Activated CD8-positive, alpha-beta memory T cell treated with anti-CD3 and anti-CD28 coated beads for 4 hours (primary cell): Measurements from ENCODE around the gene ANKS1B.

ENCODE experiments used
- DNase-seq, 2 donors: peaks; one replicate each; pipeline ENCODE4 v3.0.0-alpha.2; 2020; ENCODE audit warnings: low read depth in 2 of 2

The ANKS1B gene

GRCh38 chr12:99195474-99195873 lies 789.3 kb downstream of the ANKS1B start:
- no peak for DNase-seq

GRCh38 chr12:99192489-99192888 lies 792.2 kb downstream of the ANKS1B start:
- DNase-seq = no peak

- DNase-seq = no peak
These were observed 807.9 kb downstream of the ANKS1B start for GRCh38 chr12:99176871-99177270.

GRCh38 chr12:99170461-99170860 lies 814.3 kb downstream of the ANKS1B start:
- no peak for DNase-seq

GRCh38 chr12:99170037-99170436 lies 814.7 kb downstream of the ANKS1B start:
- DNase-seq = no peak

- no peak for DNase-seq
These were observed 826.8 kb downstream of the ANKS1B start for GRCh38 chr12:99157946-99158345.

- DNase-seq = no peak
These were observed 829.8 kb downstream of the ANKS1B start for GRCh38 chr12:99154983-99155336.

GRCh38 chr12:99154216-99154982 lies 830.3 kb downstream of the ANKS1B start:
- DNase-seq = no peak

GRCh38 chr12:99153293-99153692 lies 831.4 kb downstream of the ANKS1B start:
- DNase-seq = no peak

- DNase-seq = no peak
These were observed 832.4 kb downstream of the ANKS1B start for GRCh38 chr12:99152337-99152736.

GRCh38 chr12:99151744-99152143 lies 833.0 kb downstream of the ANKS1B start:
- DNase-seq = no peak

GRCh38 chr12:99147130-99147529 lies 837.6 kb downstream of the ANKS1B start:
- no peak for DNase-seq

GRCh38 chr12:99146730-99147129 lies 838.0 kb downstream of the ANKS1B start:
- no peak for DNase-seq

- no peak for DNase-seq
These were observed 838.6 kb downstream of the ANKS1B start for GRCh38 chr12:99146185-99146584.

GRCh38 chr12:99142651-99143050 lies 842.1 kb downstream of the ANKS1B start:
- no peak for DNase-seq

- no peak for DNase-seq
These were observed 844.6 kb downstream of the ANKS1B start for GRCh38 chr12:99140017-99140720.

GRCh38 chr12:99138393-99138792 lies 846.3 kb downstream of the ANKS1B start:
- DNase-seq = no peak

GRCh38 chr12:99137124-99137855 lies 847.4 kb downstream of the ANKS1B start:
- no peak for DNase-seq

GRCh38 chr12:99136516-99136915 lies 848.2 kb downstream of the ANKS1B start:
- no peak for DNase-seq

GRCh38 chr12:99135376-99135775 lies 849.4 kb downstream of the ANKS1B start:
- no peak for DNase-seq

- DNase-seq = no peak
These were observed 851.3 kb downstream of the ANKS1B start for GRCh38 chr12:99133401-99133800.

- no peak for DNase-seq
These were observed 853.0 kb downstream of the ANKS1B start for GRCh38 chr12:99131751-99132199.
